Central memory CD8-positive, alpha-beta T cell (primary cell): ENCODE results near the gene SLC22A12.
"Not testable (repeated sequence)": the region's sequence is repeated elsewhere in the genome, so short reads cannot be mapped to it uniquely, and the experiment has no call there.

Experiments
- ATAC-seq: fragments of 150-1000 bp; cut with Tn5 transposase; replicated peaks from 2 replicates; pipeline ENCODE4 v1.10.0; 2022; ENCODE audit warnings: mild to moderate bottlenecking, moderate FRiP score, moderate number of reproducible peaks; ENCODE audit not compliant: poor library complexity, severe bottlenecking; ENCODE audit errors: extremely low read depth
- DNase-seq, 2 donors: peaks; one replicate each; pipeline ENCODE4 v3.0.0; 2021; ENCODE audit warnings: low spot score in 2 of 2
- H3K27ac Mint-ChIP-seq: one replicate; pipeline ENCODE4 v1.8.0; 2022; ENCODE audit warnings: low read depth, mild to moderate bottlenecking, moderate library complexity, mixed read lengths
- H3K27me3 Mint-ChIP-seq: one replicate; pipeline ENCODE4 v1.8.0; 2022; ENCODE audit warnings: mixed read lengths
- H3K36me3 Mint-ChIP-seq: one replicate; pipeline ENCODE4 v1.8.0; 2022; ENCODE audit warnings: mild to moderate bottlenecking, moderate library complexity, mixed read lengths; ENCODE audit not compliant: insufficient read depth
- H3K4me1 Mint-ChIP-seq: one replicate; pipeline ENCODE4 v1.8.0; 2022; ENCODE audit warnings: mixed read lengths
- H3K4me3 Mint-ChIP-seq: one replicate; pipeline ENCODE4 v1.8.0; 2022; ENCODE audit warnings: mild to moderate bottlenecking, moderate library complexity, mixed read lengths
- H3K9me3 Mint-ChIP-seq: one replicate; pipeline ENCODE4 v1.8.0; 2022; ENCODE audit warnings: mixed read lengths

The SLC22A12 gene

GRCh38 chr11:64595922-64596321 is 4.9 kb downstream of the SLC22A12 start:
- not testable (repeated sequence) for H3K36me3 Mint-ChIP-seq, H3K4me1 Mint-ChIP-seq, H3K4me3 Mint-ChIP-seq, H3K9me3 Mint-ChIP-seq, H3K27ac Mint-ChIP-seq, DNase-seq, ATAC-seq, H3K27me3 Mint-ChIP-seq

- Mint-ChIP-seq H3K9me3 (no peaks in the 10 kb centered on the region), H3K4me3 (no peak overlapping the region), H3K27me3 (peaks cover 7% of the 10 kb centered on the region), H3K4me1 (no peaks in the 10 kb centered on the region), H3K36me3 (peaks cover 3% of the 10 kb centered on the region), H3K27ac (no peak overlapping the region)
- DNase-seq (no peak), ATAC-seq (no peak)
These were observed 6.7 kb downstream of the SLC22A12 start for GRCh38 chr11:64597671-64598101.

GRCh38 chr11:64598106-64598796 is 7.2 kb downstream of the SLC22A12 start:
- ATAC-seq (no peak), DNase-seq (no peak)
- peaks cover 3% of the 10 kb centered on the region for H3K36me3 Mint-ChIP-seq
- no peaks in the 10 kb centered on the region for H3K4me1 Mint-ChIP-seq
- peaks cover 11% of the 10 kb centered on the region for H3K27me3 Mint-ChIP-seq
- no peak overlapping the region for H3K27ac Mint-ChIP-seq
- no peaks in the 10 kb centered on the region for H3K9me3 Mint-ChIP-seq
- no peak overlapping the region for H3K4me3 Mint-ChIP-seq

GRCh38 chr11:64598797-64599697 is 8.0 kb downstream of the SLC22A12 start:
- DNase-seq (no peak), ATAC-seq (no peak)
- Mint-ChIP-seq H3K27me3 (peaks cover 18% of the 10 kb centered on the region), H3K27ac (no peak overlapping the region), H3K36me3 (peaks cover 3% of the 10 kb centered on the region), H3K4me3 (no peak overlapping the region), H3K4me1 (no peaks in the 10 kb centered on the region), H3K9me3 (no peaks in the 10 kb centered on the region)

DNA sequence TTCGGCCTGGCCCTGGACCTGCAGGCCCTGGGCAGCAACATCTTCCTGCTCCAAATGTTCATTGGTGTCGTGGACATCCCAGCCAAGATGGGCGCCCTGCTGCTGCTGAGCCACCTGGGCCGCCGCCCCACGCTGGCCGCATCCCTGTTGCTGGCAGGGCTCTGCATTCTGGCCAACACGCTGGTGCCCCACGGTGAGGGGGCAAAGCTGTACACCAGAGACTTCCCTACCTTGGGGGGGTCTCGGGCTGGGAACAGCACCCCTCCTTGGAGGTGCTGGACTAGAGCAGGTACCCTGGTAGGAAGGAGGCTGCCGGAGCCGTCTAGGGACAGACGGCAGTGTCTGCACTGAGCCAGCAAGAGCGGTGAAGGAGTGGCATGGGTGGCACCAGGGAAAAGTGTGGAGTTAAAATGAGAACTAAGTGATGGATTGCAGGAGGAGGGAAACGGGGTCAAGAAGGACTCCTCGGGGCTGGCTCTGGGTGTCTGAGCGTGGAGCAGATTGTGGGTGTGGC is 8.7 kb downstream of the SLC22A12 start:
- no peaks in the 10 kb centered on the region for H3K4me1 Mint-ChIP-seq

DNA sequence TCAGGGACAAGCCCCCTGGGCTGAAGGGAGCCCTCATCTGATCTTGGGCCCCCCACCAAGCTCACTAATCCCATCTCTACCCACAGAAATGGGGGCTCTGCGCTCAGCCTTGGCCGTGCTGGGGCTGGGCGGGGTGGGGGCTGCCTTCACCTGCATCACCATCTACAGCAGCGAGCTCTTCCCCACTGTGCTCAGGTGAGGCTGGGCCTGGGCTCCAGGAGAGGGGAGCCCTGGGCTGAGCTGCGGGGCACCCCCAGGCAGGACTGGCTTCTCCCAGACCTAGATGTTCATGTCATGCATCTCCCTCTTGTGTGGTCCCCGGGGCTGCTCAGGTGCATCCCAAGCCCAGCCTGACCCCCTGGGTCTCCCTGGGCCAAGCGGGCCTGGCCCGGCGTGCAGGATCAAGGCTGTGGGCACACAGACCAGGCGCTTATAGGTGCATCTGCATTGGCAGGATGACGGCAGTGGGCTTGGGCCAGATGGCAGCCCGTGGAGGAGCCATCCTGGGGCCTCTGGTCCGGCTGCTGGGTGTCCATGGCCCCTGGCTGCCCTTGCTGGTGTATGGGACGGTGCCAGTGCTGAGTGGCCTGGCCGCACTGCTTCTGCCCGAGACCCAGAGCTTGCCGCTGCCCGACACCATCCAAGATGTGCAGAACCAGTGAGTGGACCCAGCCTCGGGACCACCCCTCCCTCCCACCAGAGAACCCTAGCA is 9.4 kb downstream of the SLC22A12 start:
- no peak overlapping the region for H3K27ac Mint-ChIP-seq

More for the DNA sequence above, 8.7 kb downstream of the SLC22A12 start:
- peaks cover 25% of the 10 kb centered on the region for H3K27me3 Mint-ChIP-seq
- ATAC-seq = no peak
- H3K36me3 Mint-ChIP-seq = peaks cover 3% of the 10 kb centered on the region
- no peak for DNase-seq
- H3K4me3 Mint-ChIP-seq = no peak overlapping the region
- H3K27ac Mint-ChIP-seq = no peak overlapping the region
- no peaks in the 10 kb centered on the region for H3K9me3 Mint-ChIP-seq

GRCh38 chr11:64601605-64602465 is 10.8 kb downstream of the SLC22A12 start:
- Mint-ChIP-seq H3K27me3 (peaks cover 34% of the 10 kb centered on the region), H3K4me1 (no peaks in the 10 kb centered on the region), H3K4me3 (no peak overlapping the region), H3K9me3 (no peaks in the 10 kb centered on the region), H3K27ac (no peak overlapping the region), H3K36me3 (peaks cover 3% of the 10 kb centered on the region)
- DNase-seq (no peak), ATAC-seq (no peak)

More for the DNA sequence above, 9.4 kb downstream of the SLC22A12 start:
- no peak for ATAC-seq
- DNase-seq = no peak
- Mint-ChIP-seq H3K27me3 (peaks cover 31% of the 10 kb centered on the region), H3K9me3 (no peaks in the 10 kb centered on the region), H3K4me3 (no peak overlapping the region), H3K4me1 (no peaks in the 10 kb centered on the region), H3K36me3 (peaks cover 3% of the 10 kb centered on the region)

- no peak for ATAC-seq
- H3K9me3 Mint-ChIP-seq = no peaks in the 10 kb centered on the region
- DNase-seq = no peak
These were observed 11.5 kb downstream of the SLC22A12 start for GRCh38 chr11:64602466-64603070.

GRCh38 chr11:64603411-64604110 is 12.5 kb downstream of the SLC22A12 start:
- peaks cover 27% of the 10 kb centered on the region for H3K27me3 Mint-ChIP-seq
- H3K36me3 Mint-ChIP-seq = no peaks in the 10 kb centered on the region
- H3K27ac Mint-ChIP-seq = no peak overlapping the region
- no peaks in the 10 kb centered on the region for H3K9me3 Mint-ChIP-seq
- ATAC-seq = no peak
- H3K4me1 Mint-ChIP-seq = no peaks in the 10 kb centered on the region
- DNase-seq = no peak
- no peak overlapping the region for H3K4me3 Mint-ChIP-seq

More at GRCh38 chr11:64602466-64603070, 11.5 kb downstream of the SLC22A12 start:
- H3K4me3 Mint-ChIP-seq = no peak overlapping the region
- peaks cover 32% of the 10 kb centered on the region for H3K27me3 Mint-ChIP-seq
- no peaks in the 10 kb centered on the region for H3K4me1 Mint-ChIP-seq
- H3K36me3 Mint-ChIP-seq = no peaks in the 10 kb centered on the region
- no peak overlapping the region for H3K27ac Mint-ChIP-seq

DNA sequence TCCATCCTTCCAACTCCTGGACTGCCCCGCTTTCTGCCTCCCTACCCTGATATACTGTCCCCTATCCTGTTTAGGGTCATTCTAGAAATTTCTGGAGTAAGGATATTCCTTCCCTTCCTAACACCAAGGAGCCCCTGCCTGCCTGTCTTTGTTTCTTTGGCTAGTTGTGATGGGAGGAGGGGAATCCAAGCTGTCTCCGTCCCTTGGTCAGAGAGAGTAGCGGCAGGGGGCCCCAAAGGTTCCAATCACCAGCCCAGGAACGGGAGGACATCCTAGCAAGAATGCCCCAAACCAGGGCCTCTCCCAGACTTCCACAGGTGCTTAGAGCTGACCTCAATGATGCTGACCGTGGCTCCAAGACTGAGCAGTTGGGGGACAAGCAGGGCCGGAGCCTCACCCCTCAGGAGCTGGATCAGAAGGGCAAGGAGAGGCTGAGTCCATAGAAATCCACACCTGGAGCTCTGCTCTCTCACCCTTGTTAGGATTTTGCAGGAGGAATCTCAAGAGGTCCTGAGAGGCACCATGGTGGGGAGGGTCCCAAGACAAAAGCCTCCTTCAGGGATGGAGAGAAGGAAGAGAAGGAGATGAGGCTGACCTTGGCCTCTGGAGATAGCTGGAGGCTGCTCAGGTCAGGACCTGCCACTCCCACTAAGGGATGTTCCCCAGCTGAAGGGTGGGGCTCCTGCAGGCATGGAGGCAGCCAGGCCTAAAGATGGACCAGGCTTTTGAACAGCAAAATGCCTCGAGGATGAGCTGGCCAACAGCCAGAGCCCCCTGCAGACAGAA is 13.6 kb downstream of the SLC22A12 start:
- DNase-seq = no peak
- Mint-ChIP-seq H3K9me3 (no peaks in the 10 kb centered on the region), H3K27ac (no peak overlapping the region), H3K4me3 (no peak overlapping the region), H3K36me3 (no peaks in the 10 kb centered on the region), H3K4me1 (no peaks in the 10 kb centered on the region), H3K27me3 (peaks cover 27% of the 10 kb centered on the region)
- ATAC-seq = no peak
